Gastrocnemius medialis (tissue), 4 donors: Measurements from ENCODE around the gene NCAPD3.

Source experiments
- CTCF ChIP-seq, 5 experiments: fragments of 450-650 bp in 3 of 5; fragments of 200-600 bp in 2 of 5; sonication (generic) in 2 of 5; IDR thresholded peaks in 4 of 5; conservative IDR thresholded peaks in 1 of 5; 1 replicate in 4 of 5; 2 replicates in 1 of 5; pipeline ENCODE4 v1.5.1; 2016 to 2019; ENCODE audit warnings: antibody characterized with exemption in 5 of 5, mild to moderate bottlenecking in 3 of 5, moderate library complexity in 3 of 5
- POLR2A ChIP-seq, 2 donors: fragments of 450-650 bp; IDR thresholded peaks; one replicate each; pipeline ENCODE4 v1.6.1; 2017; ENCODE audit warnings: antibody characterized with exemption in 2 of 2, mild to moderate bottlenecking in 2 of 2, moderate library complexity in 2 of 2

GRCh38 chr11:134138376-134138775 lies 85.4 kb downstream of the NCAPD3 start:
- TF ChIP-seq CTCF (IDR thresholded peaks at IDR 0.05 in 4 of 5, conservative IDR thresholded peaks at IDR 0.05 in 1 of 5) (no peak), POLR2A (IDR thresholded peaks at IDR 0.05) (no peak)
